ENCODE measurements around the gene E2F8.

E2F8 gene

GRCh38 chr11:19218216-19218615 is 22.5 kb downstream of the E2F8 start:
- no peak for TF ChIP-seq CTCF (IDR thresholded peaks at IDR 0.05; ENCODE audit: extremely low read depth, missing control alignments)

GRCh38 chr11:19216709-19217374 is 23.9 kb downstream of the E2F8 start:
- no peak for TF ChIP-seq CTCF (IDR thresholded peaks at IDR 0.05; ENCODE audit: extremely low read depth, missing control alignments)
- DNase-seq (ENCODE audit: low spot score) = no peak

More at GRCh38 chr11:19218216-19218615, 22.5 kb downstream of the E2F8 start:
- no peak for DNase-seq (ENCODE audit: low spot score)

GRCh38 chr11:19216021-19216420 is 24.7 kb downstream of the E2F8 start:
- DNase-seq (ENCODE audit: low spot score) = no peak
- TF ChIP-seq CTCF (IDR thresholded peaks at IDR 0.05; ENCODE audit: extremely low read depth, missing control alignments) = no peak

GRCh38 chr11:19209617-19210370 is 31.0 kb downstream of the E2F8 start:
- TF ChIP-seq CTCF (IDR thresholded peaks at IDR 0.05; ENCODE audit: extremely low read depth, missing control alignments) = no peak
- no peak for DNase-seq (ENCODE audit: low spot score)

GRCh38 chr11:19208959-19209546 is 31.7 kb downstream of the E2F8 start:
- DNase-seq (ENCODE audit: low spot score) = no peak
- no peak for TF ChIP-seq CTCF (IDR thresholded peaks at IDR 0.05; ENCODE audit: extremely low read depth, missing control alignments)

- no peak for DNase-seq (ENCODE audit: low spot score)
- no peak for TF ChIP-seq CTCF (IDR thresholded peaks at IDR 0.05; ENCODE audit: extremely low read depth, missing control alignments)
Observed at GRCh38 chr11:19208181-19208580, 32.6 kb downstream of the E2F8 start.

GRCh38 chr11:19204836-19205235 is 35.9 kb downstream of the E2F8 start:
- no peak for DNase-seq (ENCODE audit: low spot score)
- TF ChIP-seq CTCF (IDR thresholded peaks at IDR 0.05; ENCODE audit: extremely low read depth, missing control alignments) = no peak

All from GM20000 (cell line).